H1 (cell line): ENCODE data around the gene COL6A1. TPM values are rescaled to one million over a fixed set of nuclear protein-coding genes. Genes with fewer than 3 reads are reported as not detected.

Experiments
- CTCF ChIA-PET: fragments of 300-600 bp; sonication (Branson Sonifier 250); formaldehyde crosslinking; loops from one replicate; lab custom pipeline; 2021; ENCODE audit not compliant: partially characterized antibody; lab: Charles Lee
- POLR2A ChIA-PET: fragments of 300-600 bp; sonication (Branson Sonifier 250); formaldehyde crosslinking; loops from one replicate; lab custom pipeline; 2021; ENCODE audit warnings: inconsistent platforms; ENCODE audit not compliant: partially characterized antibody; lab: Charles Lee
- DNase-seq, 2 experiments: peaks; one replicate each; pipeline versions ENCODE4 v3.0.0 to v3.0.0-alpha.2; 2010 to 2022; ENCODE audit warnings: low spot score in 2 of 2, low read depth in 1 of 2, mixed read lengths in 1 of 2
- FAIRE-seq: peaks from 2 replicates; lab custom pipeline; 2011; peaks lifted over from hg19 to GRCh38; lab: Jason Lieb, UNC
- H2AFZ ChIP-seq: 2 replicates; pipeline ENCODE4 v1.8.1; 2012; ENCODE audit warnings: low read length, inconsistent platforms
- H2AK5ac ChIP-seq: 2 replicates; pipeline ENCODE4 v1.6.1; 2013; ENCODE audit warnings: low read depth, low read length
- H2BK120ac ChIP-seq: replicated peaks from 2 replicates; pipeline ENCODE3; 2013; ENCODE audit warnings: low read depth, low read length, inconsistent platforms
- H2BK12ac ChIP-seq: 2 replicates; pipeline ENCODE4 v1.6.1; 2013; ENCODE audit warnings: low read depth, low read length
- H2BK15ac ChIP-seq: 2 replicates; pipeline ENCODE4 v1.6.1; 2013; ENCODE audit warnings: low read length
- H2BK20ac ChIP-seq: 2 replicates; pipeline ENCODE4 v1.6.1; 2013; ENCODE audit warnings: low read length
- H2BK5ac ChIP-seq: 2 replicates; pipeline ENCODE4 v1.6.1; 2013; ENCODE audit warnings: low read depth, low read length
- H3K14ac ChIP-seq: 2 replicates; pipeline ENCODE4 v1.6.1; 2013; ENCODE audit warnings: inconsistent platforms; ENCODE audit not compliant: insufficient read length
- H3K18ac ChIP-seq: 2 replicates; pipeline ENCODE4 v1.6.1; 2013; ENCODE audit warnings: low read length; ENCODE audit errors: extremely low read depth
- H3K23ac ChIP-seq: 2 replicates; pipeline ENCODE4 v1.6.1; 2013; ENCODE audit warnings: inconsistent platforms; ENCODE audit not compliant: insufficient read length
- H3K23me2 ChIP-seq: 2 replicates; pipeline ENCODE4 v1.6.1; 2013; ENCODE audit warnings: low read depth, low read length
- H3K27ac ChIP-seq: 2 replicates; pipeline ENCODE4 v1.6.1; 2011; ENCODE audit warnings: low read depth, low read length, inconsistent platforms
- H3K27me3 ChIP-seq, 4 experiments: replicated peaks in 1 of 4; 1 replicate in 1 of 4; 2 replicates in 3 of 4; pipeline versions ENCODE4 v1.6.1 to v1.8.1; 2011 to 2013; ENCODE audit warnings: low read length in 3 of 4, mild to moderate bottlenecking in 3 of 4, inconsistent platforms in 2 of 4, mixed read lengths in 2 of 4, moderate library complexity in 1 of 4; ENCODE audit not compliant: control insufficient read depth in 3 of 4, insufficient read depth in 3 of 4; ENCODE audit errors: extremely low read depth in 1 of 4
- H3K36me3 ChIP-seq, 4 experiments: 2 replicates each; pipeline versions ENCODE4 v1.6.1 to v1.8.1; 2011 to 2013; ENCODE audit warnings: mild to moderate bottlenecking in 4 of 4, low read length in 3 of 4, moderate library complexity in 2 of 4, control low read depth in 1 of 4, inconsistent platforms in 1 of 4; ENCODE audit not compliant: insufficient read depth in 4 of 4, control insufficient read depth in 2 of 4
- H3K4ac ChIP-seq: replicated peaks from 2 replicates; pipeline ENCODE3; 2013; ENCODE audit warnings: low read length, low read depth, mixed read lengths, inconsistent platforms; ENCODE audit not compliant: insufficient read length
- H3K4me1 ChIP-seq, 4 experiments: replicated peaks in 1 of 4; 1 replicate in 1 of 4; 2 replicates in 3 of 4; pipeline versions ENCODE4 v1.6.1 to v1.8.1; 2011 to 2013; ENCODE audit warnings: low read length in 3 of 4, inconsistent platforms in 2 of 4, mixed read lengths in 1 of 4; ENCODE audit not compliant: insufficient read depth in 4 of 4, control insufficient read depth in 3 of 4
- H3K4me2 ChIP-seq, 2 experiments: 2 replicates each; pipeline versions ENCODE4 v1.6.1 to v1.8.1; 2011 to 2013; ENCODE audit warnings: low read depth in 2 of 2, low read length in 2 of 2, control low read depth in 1 of 2, inconsistent platforms in 1 of 2, mild to moderate bottlenecking in 1 of 2; ENCODE audit not compliant: insufficient read depth in 1 of 2
- H3K4me3 ChIP-seq, 4 experiments: fragments of 200-600, 300-600 bp in 1 of 4; sonication (generic), shearing (Covaris generic), sonication (Bioruptor Twin) in 1 of 4; 2 replicates each; pipeline versions ENCODE4 v1.5.1 to v1.8.1; 2011 to 2016; ENCODE audit warnings: low read length in 4 of 4, low read depth in 3 of 4, control low read depth in 2 of 4, inconsistent platforms in 2 of 4, mild to moderate bottlenecking in 2 of 4, mixed read lengths in 1 of 4, moderate library complexity in 1 of 4; ENCODE audit not compliant: insufficient read depth in 2 of 4; ENCODE audit errors: extremely low read depth in 1 of 4
- H3K56ac ChIP-seq: replicated peaks from 2 replicates; pipeline ENCODE3; 2013; ENCODE audit warnings: low read depth, mild to moderate bottlenecking, mixed read lengths, low read length, inconsistent platforms; ENCODE audit not compliant: insufficient read length
- H3K79me1 ChIP-seq: 2 replicates; pipeline ENCODE4 v1.6.1; 2013; ENCODE audit warnings: low read depth, low read length, control low read depth
- H3K79me2 ChIP-seq, 2 experiments: 2 replicates each; pipeline versions ENCODE4 v1.6.1 to v1.8.1; 2012 to 2013; ENCODE audit warnings: low read length in 2 of 2, mild to moderate bottlenecking in 2 of 2, inconsistent platforms in 1 of 2; ENCODE audit not compliant: insufficient read depth in 2 of 2, control insufficient read depth in 1 of 2
- H3K9ac ChIP-seq, 4 experiments: replicated peaks in 1 of 4; 1 replicate in 1 of 4; 2 replicates in 3 of 4; pipeline versions ENCODE4 v1.6.1 to v1.8.1; 2011 to 2013; ENCODE audit warnings: low read depth in 3 of 4, low read length in 3 of 4, control low read depth in 2 of 4, mild to moderate bottlenecking in 2 of 4, moderate library complexity in 2 of 4, inconsistent platforms in 1 of 4; ENCODE audit errors: extremely low read depth in 1 of 4
- H3K9me3 ChIP-seq, 2 experiments: 2 replicates each; pipeline versions ENCODE4 v1.6.1 to v1.8.1; 2012 to 2013; ENCODE audit warnings: mild to moderate bottlenecking in 2 of 2, moderate library complexity in 2 of 2, control low read depth in 1 of 2, inconsistent platforms in 1 of 2, low read depth in 1 of 2, low read length in 1 of 2, mixed read lengths in 1 of 2; ENCODE audit not compliant: insufficient read depth in 2 of 2
- H4K20me1 ChIP-seq, 2 experiments: replicated peaks in 1 of 2; 2 replicates each; pipeline versions ENCODE3 to v1.8.1; 2011 to 2013; ENCODE audit warnings: inconsistent platforms in 2 of 2, low read length in 2 of 2, mild to moderate bottlenecking in 1 of 2; ENCODE audit not compliant: insufficient read depth in 2 of 2, control insufficient read depth in 1 of 2
- H4K5ac ChIP-seq: 2 replicates; pipeline ENCODE4 v1.6.1; 2013; ENCODE audit warnings: low read length, low read depth, mixed read lengths, inconsistent platforms; ENCODE audit not compliant: insufficient read length
- H4K8ac ChIP-seq: 2 replicates; pipeline ENCODE4 v1.8.0; 2013; ENCODE audit warnings: mild to moderate bottlenecking, moderate library complexity, low read length, inconsistent platforms; ENCODE audit not compliant: insufficient read depth; ENCODE audit errors: extremely low read depth
- H4K91ac ChIP-seq: replicated peaks from 2 replicates; pipeline ENCODE3; 2013; ENCODE audit warnings: low read length, mixed read lengths, inconsistent platforms; ENCODE audit not compliant: insufficient read length
- NRF1 ChIP-seq: IDR thresholded peaks from 2 replicates; pipeline ENCODE4 v1.6.1; 2011; ENCODE audit warnings: mild to moderate bottlenecking, low read depth, low read length, improper control_type of control experiment
- USF2 ChIP-seq: IDR thresholded peaks from 2 replicates; pipeline ENCODE4 v1.6.1; 2011; ENCODE audit warnings: low read length, improper control_type of control experiment
- YY1 ChIP-seq: IDR thresholded peaks from 2 replicates; pipeline ENCODE4 v1.6.1; 2011; ENCODE audit warnings: low read depth, mild to moderate bottlenecking, low read length
- WGBS, 2 experiments: shearing (Covaris generic) in 1 of 2; methylation state at CpG; one replicate each; pipeline versions ENCODE4 v1.1.6 to v1.1.7; 2013 to 2015; ENCODE audit warnings: low lambda C conversion rate in 2 of 2, mixed read lengths in 2 of 2, inconsistent platforms in 1 of 2, low coverage in 1 of 2, missing lambda C conversion rate in 1 of 2; ENCODE audit not compliant: insufficient replicate concordance in 2 of 2, insufficient coverage in 1 of 2, insufficient read length in 1 of 2; ENCODE audit errors: extremely low coverage in 1 of 2, missing lambda C conversion rate in 1 of 2; 5-methylcytosine and 5-hydroxymethylcytosine counted together
- polyA plus RNA-seq, 7 experiments: library from polyadenylated mRNA; depleted of rRNA in 3 of 7; stranded (reverse) in 5 of 7; unstranded in 2 of 7; fragments of >200 nt in 5 of 7; fragments of 200-250 nt in 2 of 7; gene quantifications; 1 replicate in 5 of 7; 2 replicates in 1 of 7; 4 replicates in 1 of 7; pipeline versions ENCODE4 v1.2.1 to v1.2.3, GENCODE V29; 2011 to 2013; ENCODE audit warnings: missing spikeins in 2 of 7, mixed read lengths in 2 of 7
- total RNA-seq: library from RNA; stranded (reverse); fragmentation: NEBNext Ultra II Directional; extraction: Animal tissue kit (Norgen Biotek cat#: 25700); gene quantifications from 2 replicates; pipeline ENCODE4 v1.2.1, GENCODE V29; 2021

The COL6A1 gene
- total and polyA plus RNA-seq, 2 of the 8 experiments (the other 6 are each of a cell fraction or from before 2014, with no cell fraction given) = 100 to 115 TPM

DNA sequence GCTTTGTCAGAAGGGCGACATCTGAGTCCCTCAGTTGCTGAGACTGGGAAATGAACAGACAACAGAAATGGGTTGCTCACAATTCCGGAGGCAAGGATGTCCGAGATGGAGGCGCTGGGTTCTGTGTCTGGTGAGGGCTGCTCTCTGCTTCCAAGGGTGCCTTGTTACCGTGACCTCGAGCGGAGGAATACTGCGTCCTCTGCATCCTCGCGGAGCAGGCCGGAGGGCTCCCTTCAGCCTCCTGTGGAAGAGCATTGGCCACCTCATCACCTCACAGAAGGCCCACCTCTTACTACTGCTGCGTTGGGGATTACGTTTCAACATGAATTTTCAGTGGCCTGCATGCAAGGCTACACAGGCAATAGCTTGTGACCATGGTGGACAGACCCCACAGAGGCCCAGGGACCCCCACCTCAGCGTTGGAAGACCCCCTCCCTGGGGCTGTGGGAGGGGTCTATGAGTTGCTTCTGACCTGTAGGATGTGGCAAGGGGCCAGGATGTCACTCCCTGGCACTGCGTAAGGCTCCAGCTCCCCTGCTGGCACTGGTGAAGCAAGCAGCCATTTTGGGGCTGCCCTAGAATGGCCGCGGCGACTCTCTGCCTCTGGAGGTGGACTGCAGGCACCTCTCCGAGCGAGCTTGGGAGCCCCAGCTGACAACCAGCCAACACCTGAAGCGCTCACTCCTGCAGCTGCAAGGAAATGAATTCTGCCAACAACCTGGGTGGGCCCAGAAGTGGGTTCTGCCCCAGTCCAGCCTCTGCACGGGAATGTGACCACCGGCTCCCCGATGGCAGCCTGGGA, 36.3 kb upstream of the COL6A1 start:
- Histone ChIP-seq H2BK120ac (no peak overlapping the region), H3K4me3 (no peak overlapping the region), H3K79me1 (no peaks in the 10 kb centered on the region), H3K4ac (no peak overlapping the region), H3K14ac (no peak overlapping the region), H2BK15ac (no peak overlapping the region), H3K27ac (no peak overlapping the region), H2BK12ac (no peak overlapping the region)
- POLR2A ChIA-PET = no interaction called here
- TF ChIP-seq USF2 (no peak), NRF1 (no peak), YY1 (peak; percentile 46; the same call in 1 of the 2 replicates)
- TF ChIP-seq, all 59 proteins: peak for 1
- Histone ChIP-seq H3K56ac (no peak overlapping the region), H4K8ac (no peak overlapping the region), H3K79me2 (no peaks in the 10 kb centered on the region), H2BK5ac (no peak overlapping the region), H3K23me2 (no peaks in the 10 kb centered on the region), H2AFZ (no peak overlapping the region), H2AK5ac (no peak overlapping the region), H3K36me3 (no peaks in the 10 kb centered on the region), H4K91ac (no peak overlapping the region), H3K9ac (no peak overlapping the region), H4K5ac (no peak overlapping the region), H3K9me3 (peaks cover 0 to 10% of the 10 kb centered on the region in 2 experiments; a peak in 1 of 4 replicates), H2BK20ac (no peak overlapping the region), H3K27me3 (peaks cover 0 to 3% (median 0%) of the 10 kb centered on the region in 4 experiments; a peak in 1 of 7 replicates), H4K20me1 (no peaks in the 10 kb centered on the region), H3K18ac (no peak overlapping the region), H3K4me2 (no peak overlapping the region), H3K4me1 (no peaks in the 10 kb centered on the region; a peak in 1 of 7 replicates), H3K23ac (no peak overlapping the region)
- FAIRE-seq (no peak), DNase-seq (no peak)
- 91% methylated on average over 24 of the region's 24 CpGs; no CpG with 5 or more reads in 1 of the 2 experiments for WGBS, 2 experiments
- CTCF ChIA-PET = interaction anchor here (0.8 to 1.3 kb wide), 5 partner anchors 9 to 196 kb away, joined by 3 to 5 read pairs (median 3); no protein-coding TSS in a partner anchor
